ENCODE results near the gene FBP1. TPM values are rescaled to one million over a fixed set of nuclear protein-coding genes. Genes with fewer than 3 reads are reported as not detected.
"Not testable (repeated sequence)": the region's sequence is repeated elsewhere in the genome, so short reads cannot be mapped to it uniquely, and the experiment has no call there.

Gene FBP1
- total RNA-seq, 2 donors from 2014 or later: 3.6 to 4.1 TPM

GRCh38 chr9:94568250-94568889 lies 70.9 kb downstream of the FBP1 start:
- no peak for TF ChIP-seq CTCF (IDR thresholded peaks at IDR 0.05)
- no peaks in the 10 kb centered on the region for H3K27me3 ChIP-seq
- H3K36me3 ChIP-seq: no peaks in the 10 kb centered on the region
- no peak overlapping the region for H3K4me3 ChIP-seq
- peak overlapping the region in 1 of 2 donors; percentile 32 for H3K27ac ChIP-seq
- DNase-seq (ENCODE audit: low spot score): no peak
- H3K9me3 ChIP-seq: no peaks in the 10 kb centered on the region
- H3K4me1 ChIP-seq: no peaks in the 10 kb centered on the region

GRCh38 chr9:94567271-94567670 lies 72.0 kb downstream of the FBP1 start:
- no peak for DNase-seq (ENCODE audit: low spot score)
- Histone ChIP-seq H3K9me3 (no peaks in the 10 kb centered on the region), H3K4me1 (no peaks in the 10 kb centered on the region), H3K27me3 (no peaks in the 10 kb centered on the region), H3K36me3 (no peaks in the 10 kb centered on the region), H3K4me3 (no peak overlapping the region), H3K27ac (no peak overlapping the region)
- TF ChIP-seq CTCF (IDR thresholded peaks at IDR 0.05): no peak

GRCh38 chr9:94566550-94566949 lies 72.8 kb downstream of the FBP1 start:
- no peak overlapping the region for H3K4me3 ChIP-seq
- H3K27me3 ChIP-seq: no peaks in the 10 kb centered on the region
- H3K27ac ChIP-seq: no peak overlapping the region

GRCh38 chr9:94564279-94564678 lies 75.0 kb downstream of the FBP1 start:
- not testable (repeated sequence) for H3K27me3 ChIP-seq; H3K27ac ChIP-seq; DNase-seq (ENCODE audit: low spot score); H3K4me1 ChIP-seq; H3K9me3 ChIP-seq; H3K36me3 ChIP-seq; H3K4me3 ChIP-seq

More at GRCh38 chr9:94566550-94566949, 72.8 kb downstream of the FBP1 start:
- no peaks in the 10 kb centered on the region for H3K4me1 ChIP-seq
- DNase-seq (ENCODE audit: low spot score): no peak
- TF ChIP-seq CTCF (IDR thresholded peaks at IDR 0.05): no peak
- no peaks in the 10 kb centered on the region for H3K36me3 ChIP-seq
- H3K9me3 ChIP-seq: no peaks in the 10 kb centered on the region

- no peak for DNase-seq (ENCODE audit: low spot score)
- no peak for TF ChIP-seq CTCF (IDR thresholded peaks at IDR 0.05)
These were observed 75.8 kb downstream of the FBP1 start for GRCh38 chr9:94563548-94563947.

GRCh38 chr9:94560237-94560636 lies 79.1 kb downstream of the FBP1 start:
- H3K4me3 ChIP-seq: no peak overlapping the region
- no peaks in the 10 kb centered on the region for H3K9me3 ChIP-seq
- H3K4me1 ChIP-seq: no peaks in the 10 kb centered on the region
- no peak for DNase-seq (ENCODE audit: low spot score)
- H3K27me3 ChIP-seq: no peaks in the 10 kb centered on the region
- no peaks in the 10 kb centered on the region for H3K36me3 ChIP-seq
- H3K27ac ChIP-seq: no peak overlapping the region
- no peak for TF ChIP-seq CTCF (IDR thresholded peaks at IDR 0.05)

More at GRCh38 chr9:94563548-94563947, 75.8 kb downstream of the FBP1 start:
- no peaks in the 10 kb centered on the region for H3K27me3 ChIP-seq
- no peak overlapping the region for H3K4me3 ChIP-seq
- no peaks in the 10 kb centered on the region for H3K9me3 ChIP-seq
- no peak overlapping the region for H3K27ac ChIP-seq
- H3K36me3 ChIP-seq: no peaks in the 10 kb centered on the region
- no peaks in the 10 kb centered on the region for H3K4me1 ChIP-seq
